OCI-LY1 (cell line): ENCODE measurements around the gene PRKCB.

Experiments used
- H2AFZ ChIP-seq: fragments of 200-600 bp; sonication (generic), shearing (Covaris generic); 2 replicates; pipeline ENCODE4 v1.6.0; 2014; ENCODE audit warnings: antibody characterized with exemption, mild to moderate bottlenecking, low read length
- H3F3A ChIP-seq: fragments of 200-600 bp; sonication (generic), shearing (Covaris generic); 2 replicates; pipeline ENCODE4 v1.6.0; 2014; ENCODE audit warnings: mild to moderate bottlenecking, antibody characterized with exemption, low read length, moderate library complexity; ENCODE audit not compliant: insufficient read depth
- H3K27ac ChIP-seq: fragments of 200-600 bp; sonication (generic); 2 replicates; pipeline ENCODE4 v1.5.1; 2014; ENCODE audit warnings: low read length, mixed run types, mild to moderate bottlenecking, low read depth; ENCODE audit not compliant: poor library complexity, severe bottlenecking
- H3K27me3 ChIP-seq: fragments of 200-600 bp; sonication (generic); 2 replicates; pipeline ENCODE4 v1.6.0; 2014; ENCODE audit warnings: antibody characterized with exemption, mild to moderate bottlenecking, low read length, moderate library complexity; ENCODE audit not compliant: insufficient read depth
- H3K36me3 ChIP-seq: fragments of 200-600 bp; sonication (generic); 2 replicates; pipeline ENCODE4 v1.6.1; 2014; ENCODE audit warnings: mild to moderate bottlenecking, antibody characterized with exemption, low read length, moderate library complexity, mixed read lengths; ENCODE audit not compliant: insufficient read depth
- H3K4me1 ChIP-seq: fragments of 200-600 bp; sonication (generic); 2 replicates; pipeline ENCODE4 v1.5.1; 2014; ENCODE audit warnings: mild to moderate bottlenecking, low read length, moderate library complexity; ENCODE audit not compliant: insufficient read depth, severe bottlenecking
- H3K4me2 ChIP-seq: fragments of 200-600 bp; sonication (generic), shearing (Covaris generic); 2 replicates; pipeline ENCODE4 v1.6.1; 2014; ENCODE audit warnings: low read length
- H3K4me3 ChIP-seq: fragments of 200-600 bp; sonication (generic); 2 replicates; pipeline ENCODE4 v1.5.1; 2014; ENCODE audit warnings: low read length, low read depth, mild to moderate bottlenecking, mixed read lengths; ENCODE audit not compliant: poor library complexity, severe bottlenecking
- H3K79me2 ChIP-seq: fragments of 200-600 bp; shearing (Covaris generic); 2 replicates; pipeline ENCODE4 v1.6.1; 2016; ENCODE audit warnings: mixed run types, low read length, mixed read lengths; ENCODE audit not compliant: insufficient read depth
- H3K9ac ChIP-seq: fragments of 200-600 bp; sonication (generic), shearing (Covaris generic); 2 replicates; pipeline ENCODE4 v1.6.1; 2014; ENCODE audit warnings: mild to moderate bottlenecking, low read length, mixed read lengths
- H3K9me2 ChIP-seq: fragments of 200-600 bp; sonication (generic), shearing (Covaris generic); 2 replicates; pipeline ENCODE4 v1.6.1; 2014; ENCODE audit warnings: low read depth, mild to moderate bottlenecking, low read length, mixed read lengths
- H3K9me3 ChIP-seq: fragments of 200-600 bp; shearing (Covaris generic); 2 replicates; pipeline ENCODE4 v1.6.1; 2014; ENCODE audit warnings: low read length, mixed read lengths
- H4K20me1 ChIP-seq: fragments of 200-600 bp; sonication (generic), shearing (Covaris generic); 2 replicates; pipeline ENCODE4 v1.6.0; 2016; ENCODE audit warnings: mild to moderate bottlenecking, low read length; ENCODE audit not compliant: insufficient read depth
- EZH2 ChIP-seq: fragments of 200-600 bp; sonication (generic), shearing (Covaris generic); IDR thresholded peaks from 2 replicates; pipeline ENCODE4 v1.8.0; 2017; ENCODE audit warnings: borderline replicate concordance, mixed run types, mild to moderate bottlenecking, antibody characterized with exemption, low read length, moderate library complexity, mixed read lengths
- TF ChIP-seq, protein P1 (sequence below): fragments of 200-600 bp; sonication (generic), shearing (Covaris generic); IDR thresholded peaks from 2 replicates; pipeline ENCODE4 v1.5.1; 2017; ENCODE audit warnings: mild to moderate bottlenecking, antibody characterized with exemption, low read length, moderate library complexity, mixed read lengths

PRKCB gene

DNA sequence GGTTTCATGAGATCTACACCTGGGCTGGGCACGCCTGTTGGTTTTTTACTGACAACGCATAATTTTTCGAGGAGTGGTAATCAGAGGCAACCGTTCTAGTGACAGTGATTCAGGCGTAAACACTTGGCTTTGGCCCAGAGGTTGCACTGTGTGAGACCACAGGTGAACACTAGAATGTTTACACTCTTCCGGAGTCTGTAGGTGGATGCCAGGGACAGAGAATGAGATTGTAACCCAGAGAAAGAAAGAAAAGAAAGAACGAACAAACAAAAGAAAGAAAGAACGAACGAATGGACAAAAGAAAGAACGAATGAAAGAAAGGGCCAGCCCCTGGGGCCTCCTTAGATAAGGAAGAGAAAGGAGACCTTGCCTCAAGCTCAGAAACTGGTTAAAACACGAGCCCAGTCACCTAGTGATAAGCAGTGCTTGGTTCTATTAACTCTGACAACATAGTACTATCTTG lies 113.2 kb downstream of the PRKCB start:
- Histone ChIP-seq H3K9me3 (no peaks in the 10 kb centered on the region), H3K4me3 (no peak overlapping the region), H3K79me2 (no peaks in the 10 kb centered on the region), H2AFZ (no peak overlapping the region), H3K36me3 (no peaks in the 10 kb centered on the region), H4K20me1 (no peaks in the 10 kb centered on the region), H3K4me1 (peaks cover 16% of the 10 kb centered on the region), H3K9me2 (no peaks in the 10 kb centered on the region), H3K4me2 (no peak overlapping the region; the same call in 1 of the 2 replicates), H3K27me3 (no peaks in the 10 kb centered on the region), H3K9ac (no peak overlapping the region), H3K27ac (peak overlapping the region; percentile 51), H3F3A (no peaks in the 10 kb centered on the region)
- TF ChIP-seq, protein P1, sequence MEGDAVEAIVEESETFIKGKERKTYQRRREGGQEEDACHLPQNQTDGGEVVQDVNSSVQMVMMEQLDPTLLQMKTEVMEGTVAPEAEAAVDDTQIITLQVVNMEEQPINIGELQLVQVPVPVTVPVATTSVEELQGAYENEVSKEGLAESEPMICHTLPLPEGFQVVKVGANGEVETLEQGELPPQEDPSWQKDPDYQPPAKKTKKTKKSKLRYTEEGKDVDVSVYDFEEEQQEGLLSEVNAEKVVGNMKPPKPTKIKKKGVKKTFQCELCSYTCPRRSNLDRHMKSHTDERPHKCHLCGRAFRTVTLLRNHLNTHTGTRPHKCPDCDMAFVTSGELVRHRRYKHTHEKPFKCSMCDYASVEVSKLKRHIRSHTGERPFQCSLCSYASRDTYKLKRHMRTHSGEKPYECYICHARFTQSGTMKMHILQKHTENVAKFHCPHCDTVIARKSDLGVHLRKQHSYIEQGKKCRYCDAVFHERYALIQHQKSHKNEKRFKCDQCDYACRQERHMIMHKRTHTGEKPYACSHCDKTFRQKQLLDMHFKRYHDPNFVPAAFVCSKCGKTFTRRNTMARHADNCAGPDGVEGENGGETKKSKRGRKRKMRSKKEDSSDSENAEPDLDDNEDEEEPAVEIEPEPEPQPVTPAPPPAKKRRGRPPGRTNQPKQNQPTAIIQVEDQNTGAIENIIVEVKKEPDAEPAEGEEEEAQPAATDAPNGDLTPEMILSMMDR = no peak
- no peak for TF ChIP-seq EZH2

DNA sequence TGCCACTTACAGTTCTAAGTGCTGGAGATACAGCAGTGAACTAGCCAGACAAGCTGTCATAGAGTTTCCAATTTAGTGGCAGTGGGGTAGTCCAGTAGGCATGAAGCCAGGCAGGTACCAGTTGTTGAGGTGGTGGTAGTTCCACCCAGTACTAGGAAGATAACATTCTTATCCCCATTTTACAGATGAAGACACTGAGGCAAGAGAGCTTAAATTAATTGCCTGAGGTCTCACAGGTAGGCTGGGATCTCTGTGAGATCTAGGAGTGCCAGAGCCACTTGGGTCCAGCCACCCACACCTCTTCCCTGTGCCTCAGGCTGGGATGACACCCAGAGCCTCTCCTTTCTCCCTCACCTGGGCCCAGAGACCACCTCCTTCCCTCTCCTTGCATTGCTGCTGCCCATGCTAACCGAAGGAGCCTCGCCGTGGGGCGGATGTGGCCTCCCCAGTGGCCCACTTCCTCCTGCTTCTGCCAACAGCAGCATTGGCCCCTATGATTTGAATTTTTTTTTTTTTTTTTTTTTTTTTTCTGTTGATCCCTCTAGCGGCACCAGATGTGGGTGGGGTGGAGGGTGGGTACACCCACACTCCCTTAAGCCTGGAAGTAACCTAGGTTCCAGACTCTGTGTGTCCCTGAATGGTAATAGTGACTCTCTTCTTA lies 114.0 kb downstream of the PRKCB start:
- Histone ChIP-seq H3K9ac (no peak overlapping the region), H3K79me2 (no peaks in the 10 kb centered on the region), H3F3A (no peaks in the 10 kb centered on the region), H3K9me3 (no peaks in the 10 kb centered on the region), H3K27me3 (no peaks in the 10 kb centered on the region), H3K9me2 (no peaks in the 10 kb centered on the region), H4K20me1 (no peaks in the 10 kb centered on the region), H3K27ac (peak overlapping the region; percentile 51), H3K4me3 (no peak overlapping the region), H3K4me2 (peak overlapping the region; percentile 5; the same call in 1 of the 2 replicates), H2AFZ (no peak overlapping the region), H3K36me3 (no peaks in the 10 kb centered on the region), H3K4me1 (peaks cover 16% of the 10 kb centered on the region)
- TF ChIP-seq, protein P1 = no peak
- TF ChIP-seq EZH2 = no peak

DNA sequence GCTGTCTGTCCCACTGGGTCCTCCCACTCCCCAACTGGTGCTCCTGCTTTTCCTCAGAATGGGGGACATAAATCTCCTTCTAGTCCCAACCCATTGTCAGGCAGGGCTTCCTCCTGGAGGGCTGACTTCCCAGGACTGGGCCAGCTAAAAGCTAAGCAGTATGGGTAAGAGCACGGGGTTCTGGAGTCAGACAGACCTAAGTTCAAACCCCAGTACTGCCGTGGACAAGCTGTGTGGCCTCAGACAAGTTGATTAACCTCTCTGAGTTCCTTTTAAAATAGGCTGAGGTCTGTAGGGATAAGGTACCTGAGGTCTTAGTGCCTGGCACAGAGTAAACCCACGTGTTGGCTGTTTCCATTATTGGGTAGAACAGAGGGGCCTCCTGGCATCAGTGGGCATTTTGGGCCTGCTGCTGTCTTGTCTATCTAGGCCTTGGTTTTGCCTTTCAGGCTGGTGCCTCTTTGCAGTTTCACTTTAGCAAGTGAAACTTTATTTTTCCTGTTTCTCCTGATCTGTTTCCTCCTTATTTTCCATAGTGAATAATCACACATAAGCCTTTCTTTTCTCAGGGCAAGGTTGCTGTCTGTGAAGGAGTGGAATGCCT lies 114.6 kb downstream of the PRKCB start:
- no peak overlapping the region for H2AFZ ChIP-seq
- no peak overlapping the region for H3K9ac ChIP-seq
- H3K36me3 ChIP-seq = no peaks in the 10 kb centered on the region
- H3K79me2 ChIP-seq = no peaks in the 10 kb centered on the region
- H3K9me2 ChIP-seq = no peaks in the 10 kb centered on the region
- H3K4me1 ChIP-seq = peaks cover 16% of the 10 kb centered on the region
- H3K27me3 ChIP-seq = no peaks in the 10 kb centered on the region
- no peaks in the 10 kb centered on the region for H3K9me3 ChIP-seq
- H4K20me1 ChIP-seq = no peaks in the 10 kb centered on the region
- no peak overlapping the region for H3K27ac ChIP-seq
- TF ChIP-seq EZH2 = no peak
- TF ChIP-seq, protein P1 = no peak
- H3F3A ChIP-seq = no peaks in the 10 kb centered on the region
- H3K4me2 ChIP-seq = no peak overlapping the region
- H3K4me3 ChIP-seq = no peak overlapping the region
